Prostate gland (tissue), 2 donors: ENCODE measurements around the gene PMVK.
A peak's percentile ranks its signal among the peaks of the same experiment; 100 is the strongest.

Experiments used
- CTCF ChIP-seq, 4 experiments: fragments of 200-600 bp in 2 of 4; fragments of 450-650 bp in 2 of 4; sonication (generic) in 2 of 4; IDR thresholded peaks; 1 replicate in 3 of 4; 2 replicates in 1 of 4; pipeline ENCODE4 v1.5.1; 2016 to 2019; ENCODE audit warnings: antibody characterized with exemption in 4 of 4, mild to moderate bottlenecking in 2 of 4, moderate library complexity in 2 of 4
- POLR2A ChIP-seq: fragments of 450-650 bp; IDR thresholded peaks from one replicate; pipeline ENCODE4 v1.6.1; 2016; ENCODE audit warnings: antibody characterized with exemption, mild to moderate bottlenecking
- POLR2AphosphoS5 ChIP-seq: sonication (generic); formaldehyde crosslinking; IDR thresholded peaks from one replicate; pipeline ENCODE4 v1.6.1; 2017; ENCODE audit warnings: antibody characterized with exemption

DNA sequence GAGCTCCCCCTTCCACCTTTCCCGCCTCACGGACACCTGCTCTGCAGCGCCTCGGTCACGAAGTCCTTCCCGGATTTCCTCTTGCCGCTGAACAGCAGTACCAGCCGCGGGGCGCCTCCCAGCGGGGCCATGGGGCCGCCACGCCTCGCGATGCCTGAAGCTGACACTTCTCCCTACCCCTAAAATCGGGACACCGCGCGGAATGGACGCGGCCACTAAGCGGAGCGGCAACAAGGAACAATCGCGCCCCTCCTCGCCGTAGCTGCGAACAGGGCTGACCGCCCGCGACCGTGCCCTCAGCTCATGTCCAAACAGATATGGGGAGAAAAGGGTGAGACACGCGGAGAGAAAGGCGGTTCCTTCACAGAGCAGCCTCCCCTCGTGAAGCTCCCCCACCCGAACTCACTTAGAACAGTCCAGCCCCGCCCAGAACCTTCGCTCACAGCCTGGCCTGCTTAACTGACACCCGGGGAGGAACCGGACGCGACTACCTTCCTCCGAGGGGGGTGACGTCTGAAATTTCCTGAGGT, at the start of gene PMVK:
- peak in 3 of 4 experiments; percentile 31 to 63 (median 57) for TF ChIP-seq CTCF (IDR thresholded peaks at IDR 0.05)
- TF ChIP-seq POLR2A: peak; percentile 70
- peak; percentile 63 for TF ChIP-seq POLR2AphosphoS5
